Spleen (tissue), 11 donors: ENCODE results near the gene C6orf141. TPM values are rescaled to one million over a fixed set of nuclear protein-coding genes. Genes with fewer than 3 reads are reported as not detected.

Experiments
- DNase-seq: peaks from one replicate; pipeline ENCODE4 v3.0.0-alpha.2; 2020
- H3K27ac ChIP-seq, 8 donors: fragments of 200-600 bp; sonication (generic) in 7 of 8; 1 replicate in 4 of 8; 2 replicates in 4 of 8; pipeline versions ENCODE4 v1.5.0 to v1.8.0; 2016 to 2021; ENCODE audit warnings: inconsistent platforms in 4 of 8, mild to moderate bottlenecking in 4 of 8, moderate library complexity in 1 of 8
- H3K27me3 ChIP-seq, 7 donors: fragments of 200-600 bp; sonication (generic) in 6 of 7; replicated peaks in 1 of 7; 1 replicate in 4 of 7; 2 replicates in 3 of 7; pipeline versions ENCODE4 v1.5.0 to v1.8.0; 2016 to 2021; ENCODE audit warnings: inconsistent platforms in 3 of 7, mild to moderate bottlenecking in 1 of 7
- H3K36me3 ChIP-seq, 6 donors: fragments of 200-600 bp; sonication (generic) in 5 of 6; 1 replicate in 4 of 6; 2 replicates in 2 of 6; pipeline versions ENCODE4 v1.5.0 to v1.8.0; 2016 to 2021; ENCODE audit warnings: inconsistent platforms in 2 of 6
- H3K4me1 ChIP-seq, 6 donors: fragments of 200-600 bp; sonication (generic) in 5 of 6; 1 replicate in 3 of 6; 2 replicates in 3 of 6; pipeline versions ENCODE4 v1.5.0 to v1.8.0; 2016 to 2021; ENCODE audit warnings: inconsistent platforms in 3 of 6
- H3K4me3 ChIP-seq, 8 donors: fragments of 200-600 bp; sonication (generic) in 7 of 8; 1 replicate in 4 of 8; 2 replicates in 4 of 8; pipeline versions ENCODE4 v1.5.0 to v1.8.0; 2016 to 2021; ENCODE audit warnings: inconsistent platforms in 4 of 8, mild to moderate bottlenecking in 4 of 8, moderate library complexity in 2 of 8
- H3K9me3 ChIP-seq, 8 donors: fragments of 200-600 bp; sonication (generic) in 7 of 8; 1 replicate in 4 of 8; 2 replicates in 4 of 8; pipeline versions ENCODE4 v1.5.0 to v1.8.0; 2016 to 2021; ENCODE audit warnings: inconsistent platforms in 4 of 8
- POLR2A ChIP-seq, 3 donors: fragments of 450-650 bp; IDR thresholded peaks; one replicate each; pipeline ENCODE4 v1.5.1; 2017; ENCODE audit warnings: antibody characterized with exemption in 3 of 3, mild to moderate bottlenecking in 1 of 3
- POLR2AphosphoS5 ChIP-seq, 3 donors: sonication (generic); formaldehyde crosslinking; IDR thresholded peaks; one replicate each; pipeline ENCODE4 v1.5.1; 2017; ENCODE audit warnings: antibody characterized with exemption in 3 of 3
- WGBS, 5 donors: extraction: QIAGEN DNeasy Blood & Tissue Kit in 3 of 5; methylation state at CpG; one replicate each; pipeline versions ENCODE4 v1.1.5 to v1.1.7; 2013 to 2018; 5-methylcytosine and 5-hydroxymethylcytosine counted together
- intact Hi-C: fragments of 100-400 bp; cut with DNase I; formaldehyde crosslinking; loops from one replicate; pipeline ENCODE4 v1.15.0; 2023; ENCODE audit warnings: low total_unique reads
- polyA plus RNA-seq, 3 donors: library from polyadenylated mRNA; stranded (reverse); fragments of 200-250 nt; gene quantifications; one replicate each; pipeline ENCODE4 v1.2.1, GENCODE V29; 2013
- total RNA-seq, 7 donors: library from RNA; depleted of rRNA in 3 of 7; stranded (reverse); fragments of >200 nt in 3 of 7; fragmentation: NEBNext Ultra II Directional in 4 of 7; extraction: Animal tissue kit (Norgen Biotek cat#: 25700) in 4 of 7; gene quantifications; one replicate each; pipeline versions ENCODE4 v1.1.0 to v1.2.1, GENCODE V29; 2016 to 2021
- TF ChIP-seq, protein P1 (sequence below), 11 experiments: fragments of 200-600 bp in 7 of 11; fragments of 450-650 bp in 4 of 11; sonication (generic) in 4 of 11; IDR thresholded peaks in 8 of 11; conservative IDR thresholded peaks in 3 of 11; 1 replicate in 7 of 11; 2 replicates in 4 of 11; pipeline versions ENCODE4 v1.4.0 to v1.8.0; 2016 to 2021; ENCODE audit warnings: antibody characterized with exemption in 11 of 11, inconsistent platforms in 4 of 11, mild to moderate bottlenecking in 1 of 11
- donor health status: healthy with polysubstance abuse.
- donor health status: DM: no; HTN: no; CAD: no; lungs with moderate emphysema.
- donor health status: DM: no; HTN: no; CAD: no.
- donor health status: Bipolar disorder and iron deficiency.
- donor health status: healthy.
- donor health status: DM: no; HTN: no; CAD: no.
- donor health status: DM: yes; HTN: yes; CAD: no.

Gene C6orf141
- total and polyA plus RNA-seq, 10 donors, result 0.12 TPM; not detected in 9

DNA sequence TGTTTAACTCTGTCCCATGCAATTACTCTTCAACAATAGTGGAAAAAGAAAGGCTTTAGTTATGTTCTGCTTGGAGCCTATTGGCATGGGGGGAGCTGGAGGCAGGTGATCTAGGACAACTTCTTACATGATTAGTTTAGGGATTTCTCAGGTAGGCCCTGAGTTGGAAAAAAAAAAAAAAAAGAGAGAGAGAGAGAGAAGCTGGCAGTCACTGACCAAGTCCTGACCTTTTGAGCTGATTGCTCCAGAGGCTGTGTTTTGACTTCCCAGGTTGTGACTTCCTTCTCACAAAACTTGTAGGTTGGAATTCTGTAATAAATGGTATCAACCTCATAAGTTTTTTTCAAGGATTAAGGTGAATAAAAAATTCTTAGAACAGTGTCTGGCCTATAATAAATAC, 7.8 kb downstream of the C6orf141 start:
- Histone ChIP-seq H3K4me3 (no peak overlapping the region), H3K27me3 (peaks cover 0 to 5% (median 0%) of the 10 kb centered on the region in 7 donors), H3K27ac (no peak overlapping the region), H3K4me1 (no peaks in the 10 kb centered on the region), H3K9me3 (no peaks in the 10 kb centered on the region), H3K36me3 (no peaks in the 10 kb centered on the region)
- intact Hi-C loops, result no loop called here
- no peak for TF ChIP-seq POLR2A (IDR thresholded peaks at IDR 0.05)
- no peak for DNase-seq

DNA sequence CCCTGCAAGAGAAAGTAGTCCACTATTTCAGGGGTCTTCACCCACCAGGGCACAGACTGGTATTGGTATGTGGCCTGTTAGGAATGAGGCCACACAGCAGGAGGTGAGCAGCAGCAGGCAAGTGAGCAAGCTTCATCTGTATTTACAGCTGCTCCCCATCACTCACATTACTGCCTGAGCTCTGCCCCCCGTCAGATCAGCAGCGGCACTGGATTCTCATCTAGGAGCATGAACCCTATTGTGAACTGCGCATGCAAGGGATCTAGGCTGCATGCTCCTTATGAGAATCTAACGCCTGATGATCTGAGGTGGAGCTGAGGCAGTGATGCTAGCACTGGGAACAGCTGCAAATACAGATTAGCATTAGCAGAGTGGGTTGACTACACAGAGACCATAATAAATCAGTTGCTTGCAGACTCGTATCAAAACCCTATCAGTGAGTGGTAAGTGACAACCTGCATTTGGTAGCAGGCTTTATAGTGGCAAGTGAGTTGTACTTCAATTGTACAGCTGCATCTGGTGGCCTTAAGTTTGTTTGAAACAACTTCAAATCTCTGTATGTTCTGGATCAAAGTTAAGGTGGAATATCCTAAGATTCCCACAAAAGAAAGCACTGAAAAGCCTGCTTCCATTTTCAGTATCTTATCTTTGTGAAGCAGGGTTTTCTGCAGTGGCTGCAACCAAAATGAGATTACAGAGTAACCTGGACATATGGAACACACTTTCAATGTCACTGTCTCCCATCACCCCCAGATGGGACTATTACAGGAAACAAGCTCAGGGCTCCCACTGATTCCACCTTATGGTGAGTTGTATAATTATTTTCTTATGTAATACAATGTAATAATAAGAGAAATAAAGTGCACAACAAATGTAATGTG, 12.8 kb downstream of the C6orf141 start:
- no peaks in the 10 kb centered on the region for H3K36me3 ChIP-seq
- intact Hi-C loops, result no loop called here
- peaks cover 0 to 8% (median 0%) of the 10 kb centered on the region in 8 donors for H3K9me3 ChIP-seq
- H3K27me3 ChIP-seq, result peaks cover 0 to 9% (median 0%) of the 10 kb centered on the region in 7 donors
- DNase-seq, result no peak
- no peak overlapping the region for H3K27ac ChIP-seq
- 74 to 88% (median 86%) methylated on average over 5 of the region's 5 CpGs for WGBS, 5 donors
- no peak overlapping the region for H3K4me3 ChIP-seq
- no peaks in the 10 kb centered on the region for H3K4me1 ChIP-seq
- TF ChIP-seq, protein P1, sequence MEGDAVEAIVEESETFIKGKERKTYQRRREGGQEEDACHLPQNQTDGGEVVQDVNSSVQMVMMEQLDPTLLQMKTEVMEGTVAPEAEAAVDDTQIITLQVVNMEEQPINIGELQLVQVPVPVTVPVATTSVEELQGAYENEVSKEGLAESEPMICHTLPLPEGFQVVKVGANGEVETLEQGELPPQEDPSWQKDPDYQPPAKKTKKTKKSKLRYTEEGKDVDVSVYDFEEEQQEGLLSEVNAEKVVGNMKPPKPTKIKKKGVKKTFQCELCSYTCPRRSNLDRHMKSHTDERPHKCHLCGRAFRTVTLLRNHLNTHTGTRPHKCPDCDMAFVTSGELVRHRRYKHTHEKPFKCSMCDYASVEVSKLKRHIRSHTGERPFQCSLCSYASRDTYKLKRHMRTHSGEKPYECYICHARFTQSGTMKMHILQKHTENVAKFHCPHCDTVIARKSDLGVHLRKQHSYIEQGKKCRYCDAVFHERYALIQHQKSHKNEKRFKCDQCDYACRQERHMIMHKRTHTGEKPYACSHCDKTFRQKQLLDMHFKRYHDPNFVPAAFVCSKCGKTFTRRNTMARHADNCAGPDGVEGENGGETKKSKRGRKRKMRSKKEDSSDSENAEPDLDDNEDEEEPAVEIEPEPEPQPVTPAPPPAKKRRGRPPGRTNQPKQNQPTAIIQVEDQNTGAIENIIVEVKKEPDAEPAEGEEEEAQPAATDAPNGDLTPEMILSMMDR (IDR thresholded peaks at IDR 0.05 in 8 of 11, conservative IDR thresholded peaks at IDR 0.05 in 3 of 11), result no peak

DNA sequence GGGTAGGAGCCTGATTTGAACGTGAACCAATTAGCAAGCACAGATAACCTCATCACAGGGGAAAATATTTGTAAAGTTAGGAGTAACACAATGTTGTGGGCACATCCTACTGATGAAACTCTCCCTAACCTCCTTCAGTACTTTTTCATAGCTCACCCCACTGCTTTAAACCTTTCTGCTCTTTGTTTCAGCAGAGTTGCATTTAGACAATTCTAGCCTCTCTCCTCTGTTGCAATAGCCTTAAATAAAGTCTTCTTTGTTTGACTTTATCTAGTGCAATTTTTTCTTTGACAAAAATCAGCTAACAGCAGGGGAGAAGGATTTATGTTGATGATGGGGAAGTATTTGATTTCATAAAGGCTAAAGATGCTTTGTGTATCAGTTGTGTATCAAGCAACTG, 14.1 kb downstream of the C6orf141 start:
- intact Hi-C loops, result no loop called here
- Histone ChIP-seq H3K27me3 (peaks cover 0 to 9% (median 0%) of the 10 kb centered on the region in 7 donors), H3K4me3 (no peak overlapping the region), H3K27ac (no peak overlapping the region), H3K4me1 (no peaks in the 10 kb centered on the region), H3K9me3 (peaks cover 0 to 8% (median 0%) of the 10 kb centered on the region in 8 donors), H3K36me3 (no peaks in the 10 kb centered on the region)
- no peak for TF ChIP-seq POLR2A (IDR thresholded peaks at IDR 0.05)
- TF ChIP-seq, protein P1 (IDR thresholded peaks at IDR 0.05 in 8 of 11, conservative IDR thresholded peaks at IDR 0.05 in 3 of 11), result no peak
- TF ChIP-seq POLR2AphosphoS5 (IDR thresholded peaks at IDR 0.05), result no peak
- 63 to 92% (median 79%) methylated on average over 1 of the region's 1 CpG for WGBS, 5 donors
- DNase-seq, result no peak

DNA sequence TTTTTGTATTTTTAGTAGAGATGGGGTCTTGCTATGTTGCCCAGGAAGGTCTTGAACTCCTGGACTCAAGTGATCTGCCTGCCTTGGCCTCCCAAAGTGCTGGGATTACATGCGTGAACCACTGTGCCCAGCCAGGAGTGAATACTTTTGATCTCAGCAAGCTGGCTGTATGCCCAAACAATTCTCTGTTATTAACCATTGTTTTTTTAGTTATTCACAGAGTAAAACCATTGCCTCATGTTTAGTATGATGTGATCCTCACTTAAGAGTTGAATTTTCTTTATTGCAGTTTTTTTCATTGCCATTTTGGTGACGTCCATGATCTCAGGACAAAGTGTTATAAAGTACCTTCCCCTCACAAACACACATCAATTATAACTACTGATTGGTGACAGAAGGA, 14.8 kb downstream of the C6orf141 start:
- intact Hi-C loops, result no loop called here
- peaks cover 0 to 8% (median 0%) of the 10 kb centered on the region in 8 donors for H3K9me3 ChIP-seq
- H3K4me3 ChIP-seq, result no peak overlapping the region
- no peak for DNase-seq
- peaks cover 0 to 9% (median 0%) of the 10 kb centered on the region in 7 donors for H3K27me3 ChIP-seq
- TF ChIP-seq POLR2A (IDR thresholded peaks at IDR 0.05) (no peak), POLR2AphosphoS5 (IDR thresholded peaks at IDR 0.05) (no peak)
- TF ChIP-seq, protein P1 (IDR thresholded peaks at IDR 0.05 in 8 of 11, conservative IDR thresholded peaks at IDR 0.05 in 3 of 11), result no peak
- 43 to 74% (median 46%) methylated on average over 2 of the region's 2 CpGs for WGBS, 5 donors
- H3K27ac ChIP-seq, result no peak overlapping the region
- H3K36me3 ChIP-seq, result no peaks in the 10 kb centered on the region
- no peaks in the 10 kb centered on the region for H3K4me1 ChIP-seq
